Ovary (tissue), 3 donors: ENCODE results near the gene MAST2.

Source experiments
- EP300 ChIP-seq: sonication (generic); formaldehyde crosslinking; IDR thresholded peaks from one replicate; pipeline ENCODE4 v1.6.1; 2017; ENCODE audit warnings: antibody characterized with exemption
- POLR2A ChIP-seq: fragments of 450-650 bp; IDR thresholded peaks from one replicate; pipeline ENCODE4 v1.6.1; 2017; ENCODE audit warnings: antibody characterized with exemption, mild to moderate bottlenecking, moderate library complexity
- TF ChIP-seq, protein P1 (sequence below), 3 donors: fragments of 450-650 bp in 2 of 3; fragments of 200-600 bp in 1 of 3; IDR thresholded peaks; one replicate each; pipeline versions ENCODE4 v1.5.1 to v1.8.0; 2016 to 2022; ENCODE audit warnings: antibody characterized with exemption in 3 of 3, mild to moderate bottlenecking in 1 of 3
- donor health status: DM: no; HTN: no; CAD: no.

GRCh38 chr1:46080257-46080656 is 276.8 kb downstream of the MAST2 start:
- TF ChIP-seq, protein P1, sequence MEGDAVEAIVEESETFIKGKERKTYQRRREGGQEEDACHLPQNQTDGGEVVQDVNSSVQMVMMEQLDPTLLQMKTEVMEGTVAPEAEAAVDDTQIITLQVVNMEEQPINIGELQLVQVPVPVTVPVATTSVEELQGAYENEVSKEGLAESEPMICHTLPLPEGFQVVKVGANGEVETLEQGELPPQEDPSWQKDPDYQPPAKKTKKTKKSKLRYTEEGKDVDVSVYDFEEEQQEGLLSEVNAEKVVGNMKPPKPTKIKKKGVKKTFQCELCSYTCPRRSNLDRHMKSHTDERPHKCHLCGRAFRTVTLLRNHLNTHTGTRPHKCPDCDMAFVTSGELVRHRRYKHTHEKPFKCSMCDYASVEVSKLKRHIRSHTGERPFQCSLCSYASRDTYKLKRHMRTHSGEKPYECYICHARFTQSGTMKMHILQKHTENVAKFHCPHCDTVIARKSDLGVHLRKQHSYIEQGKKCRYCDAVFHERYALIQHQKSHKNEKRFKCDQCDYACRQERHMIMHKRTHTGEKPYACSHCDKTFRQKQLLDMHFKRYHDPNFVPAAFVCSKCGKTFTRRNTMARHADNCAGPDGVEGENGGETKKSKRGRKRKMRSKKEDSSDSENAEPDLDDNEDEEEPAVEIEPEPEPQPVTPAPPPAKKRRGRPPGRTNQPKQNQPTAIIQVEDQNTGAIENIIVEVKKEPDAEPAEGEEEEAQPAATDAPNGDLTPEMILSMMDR (IDR thresholded peaks at IDR 0.05): no peak
- TF ChIP-seq POLR2A (no peak), EP300 (no peak)
